Hepatic stellate cell (primary cell): Measurements from ENCODE around the gene ABCG8.

Experiments
- DNase-seq: peaks from one replicate; pipeline ENCODE4 v3.0.0; 2011; ENCODE audit warnings: low spot score

The ABCG8 gene

DNA sequence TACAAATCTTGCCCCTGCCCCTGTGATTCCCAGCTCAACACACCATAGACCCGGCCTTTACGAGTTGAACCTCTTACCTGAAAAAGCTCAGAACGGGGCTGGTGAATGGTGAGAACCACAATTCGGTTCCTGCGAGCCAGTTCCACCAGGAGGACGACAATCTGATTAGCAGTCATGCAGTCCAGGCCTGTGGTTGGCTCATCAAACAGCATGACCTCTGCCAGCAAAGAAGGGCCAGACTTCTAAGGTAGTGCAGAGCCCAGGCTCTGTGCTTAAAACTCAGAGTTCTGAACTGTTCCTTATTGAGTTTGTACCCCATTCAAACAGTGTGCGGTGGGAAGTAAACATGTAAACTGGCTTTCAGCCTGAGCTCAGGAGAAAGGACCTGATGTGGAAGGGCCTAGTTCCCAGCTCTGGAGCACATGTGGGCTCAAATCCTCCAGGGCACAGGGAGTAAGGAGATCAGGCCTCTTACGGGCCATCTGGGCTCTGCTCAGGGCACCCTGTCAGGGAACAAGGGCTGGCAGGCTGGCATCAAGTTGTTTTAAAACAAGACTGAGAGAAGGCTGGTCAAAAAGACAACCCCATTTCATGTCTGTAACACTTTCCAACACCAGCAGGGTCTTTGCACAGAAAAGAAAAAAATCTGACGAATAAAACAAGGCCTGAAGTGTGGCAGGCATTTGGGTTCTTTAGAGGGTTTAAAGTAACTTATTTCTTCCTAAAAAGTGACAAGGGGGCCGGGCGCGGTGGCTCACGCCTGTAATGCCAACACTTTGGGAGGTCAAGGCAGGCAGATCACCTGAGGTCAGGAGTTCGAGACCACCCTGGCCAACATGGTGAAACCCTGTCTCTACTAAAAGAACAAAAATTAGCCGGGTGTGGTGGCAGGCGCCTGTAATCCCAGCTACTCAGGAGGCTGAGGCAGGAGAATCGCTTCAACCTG is 12.2 kb upstream of the ABCG8 start:
- no peak for DNase-seq

DNA sequence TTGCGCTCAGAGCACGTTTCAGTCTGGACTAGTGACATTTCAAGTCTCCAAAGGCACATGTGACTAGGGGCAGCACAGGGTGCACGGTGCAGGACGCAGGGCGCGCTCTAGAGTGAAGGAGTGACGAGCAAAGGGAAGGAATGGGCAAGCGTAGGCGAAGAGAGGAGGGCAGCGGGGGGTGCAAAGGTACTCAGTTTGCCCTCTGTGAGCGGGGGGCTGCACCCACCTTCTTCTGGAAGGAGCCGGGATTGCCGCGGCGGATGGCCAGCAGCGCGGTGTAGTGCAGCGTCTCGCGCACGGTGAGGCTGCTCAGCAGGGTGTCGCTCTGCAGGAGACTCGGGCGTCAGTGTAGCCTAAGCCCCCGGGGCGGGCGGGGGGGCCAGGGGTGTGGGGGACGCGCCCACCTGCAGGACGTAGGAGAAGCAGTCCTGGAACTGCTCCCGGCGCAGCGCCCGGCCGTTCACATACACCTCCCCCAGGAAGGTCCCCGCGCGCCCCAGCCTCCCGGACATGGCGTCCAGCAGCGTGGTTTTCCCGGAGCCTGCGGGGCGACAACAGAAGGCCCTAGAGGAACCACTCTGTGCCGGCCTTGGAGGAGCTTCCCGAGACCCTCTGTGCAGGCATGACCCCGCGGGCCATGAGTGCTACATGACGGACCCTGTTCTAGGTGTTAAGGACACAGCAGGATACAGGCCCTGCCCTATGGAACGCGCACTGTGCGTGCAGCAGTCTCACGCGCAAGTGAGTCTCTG is 7.1 kb upstream of the ABCG8 start:
- no peak for DNase-seq

DNA sequence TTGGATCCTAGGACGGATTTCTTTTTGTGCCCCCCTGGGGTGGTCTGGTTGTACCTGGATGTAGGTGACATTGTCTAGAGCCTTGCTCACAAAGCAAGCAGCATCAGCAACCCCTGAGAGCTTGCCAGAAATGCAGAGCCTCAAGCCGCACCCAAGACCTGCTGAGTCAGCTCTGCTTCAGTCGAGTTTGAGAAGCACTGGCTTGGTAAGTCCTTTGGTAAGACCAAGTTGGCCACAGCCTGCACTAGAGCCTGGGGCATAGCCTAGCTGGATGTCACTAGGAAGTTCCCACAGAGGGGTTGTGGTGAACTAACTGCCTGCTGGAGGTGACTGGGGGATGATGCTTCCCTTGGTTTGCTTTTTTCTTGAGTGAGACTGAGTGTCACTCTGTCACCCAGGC is 6.3 kb upstream of the ABCG8 start:
- DNase-seq = no peak

DNA sequence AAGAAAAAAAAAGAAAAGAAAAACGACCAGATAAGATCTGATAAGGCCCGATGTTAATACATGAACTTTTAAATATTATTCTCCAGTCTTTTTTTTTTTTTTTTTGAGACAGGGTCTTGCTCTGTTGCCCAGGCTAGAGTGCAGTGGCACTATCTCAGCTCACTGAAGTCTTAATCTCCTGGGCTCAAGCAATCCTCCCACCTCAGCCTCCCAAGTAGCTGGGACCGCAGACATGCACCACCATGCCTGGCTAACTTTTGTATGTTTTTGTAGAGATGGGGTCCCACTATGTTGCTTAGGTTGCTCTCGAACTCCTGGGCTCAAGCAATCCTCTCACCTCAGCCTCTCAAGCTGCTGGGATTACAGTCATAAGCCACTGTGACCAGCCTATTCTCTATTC is 1.7 kb upstream of the ABCG8 start:
- DNase-seq = no peak

DNA sequence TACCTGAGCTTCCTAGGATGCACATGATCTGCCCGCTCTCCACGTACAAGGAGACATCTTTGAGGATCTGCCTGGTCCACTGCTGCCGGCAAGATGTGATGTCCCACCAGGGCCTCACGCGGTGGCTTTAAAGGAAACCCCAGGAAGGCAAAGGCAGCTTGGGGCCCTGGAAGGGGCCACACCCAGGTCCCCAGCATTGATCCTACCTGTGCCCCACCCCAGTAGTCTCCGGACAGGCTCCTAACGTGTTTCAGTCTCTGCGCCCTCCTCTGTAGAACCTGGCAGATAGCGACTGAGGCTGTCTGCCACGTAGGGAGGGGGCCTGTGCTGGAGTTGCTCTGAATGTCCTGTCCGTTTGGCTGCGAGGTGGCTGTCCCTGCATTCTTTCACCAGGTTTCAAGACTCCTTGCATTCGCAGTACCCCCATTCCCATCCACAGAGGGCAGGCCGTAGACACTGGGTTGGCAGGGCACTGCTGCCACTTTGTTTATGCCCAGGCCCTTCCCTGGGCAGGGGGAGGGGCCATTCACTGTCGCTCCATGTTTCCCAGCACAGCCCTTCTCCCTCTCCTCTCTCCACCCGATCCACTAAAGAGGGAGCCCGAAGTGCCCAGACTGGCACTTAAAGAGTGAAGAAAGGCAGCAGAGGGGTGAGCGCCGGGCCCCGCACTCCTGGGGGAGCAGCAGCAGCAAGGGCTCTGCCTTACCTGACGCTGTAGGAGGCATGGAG is 776 bp upstream of the ABCG8 start:
- DNase-seq = no peak

DNA sequence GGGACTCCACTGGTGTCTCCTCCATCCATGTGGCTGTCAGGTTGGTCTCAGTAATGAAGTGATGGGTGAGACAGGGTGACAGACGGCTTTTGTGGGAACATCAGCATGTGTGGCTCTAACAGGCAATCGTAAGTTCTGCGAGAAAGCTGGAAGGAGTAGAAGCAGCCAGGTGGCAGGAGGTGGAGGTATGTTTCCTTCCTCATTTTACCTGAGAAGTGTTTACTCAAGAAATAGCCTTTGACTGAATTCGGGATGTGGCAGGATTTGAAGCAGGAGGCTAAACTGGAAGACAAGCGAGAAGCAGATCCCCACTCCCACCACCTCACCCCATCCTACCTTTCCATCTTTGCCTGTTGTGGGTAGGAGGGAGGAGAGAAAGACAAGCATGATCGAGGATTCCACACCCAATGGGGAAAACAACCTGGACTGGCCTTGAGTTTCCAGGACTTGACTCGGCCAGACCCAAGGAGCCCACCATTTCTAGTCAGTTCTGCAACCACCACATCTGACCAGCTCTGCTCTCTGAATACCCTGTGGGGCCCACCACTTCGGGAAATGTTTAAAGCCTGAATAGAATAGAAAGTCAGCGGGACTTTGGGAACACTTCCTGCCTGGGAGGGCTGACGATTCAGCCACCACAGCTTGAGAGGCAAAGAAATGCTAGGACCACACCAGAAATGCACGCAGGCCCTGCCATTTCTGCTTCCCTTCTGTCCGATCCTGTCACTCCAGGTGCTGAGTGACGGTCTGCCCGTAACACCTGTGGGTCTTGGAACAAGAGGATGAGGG is 1.2 kb downstream of the ABCG8 start:
- no peak for DNase-seq

DNA sequence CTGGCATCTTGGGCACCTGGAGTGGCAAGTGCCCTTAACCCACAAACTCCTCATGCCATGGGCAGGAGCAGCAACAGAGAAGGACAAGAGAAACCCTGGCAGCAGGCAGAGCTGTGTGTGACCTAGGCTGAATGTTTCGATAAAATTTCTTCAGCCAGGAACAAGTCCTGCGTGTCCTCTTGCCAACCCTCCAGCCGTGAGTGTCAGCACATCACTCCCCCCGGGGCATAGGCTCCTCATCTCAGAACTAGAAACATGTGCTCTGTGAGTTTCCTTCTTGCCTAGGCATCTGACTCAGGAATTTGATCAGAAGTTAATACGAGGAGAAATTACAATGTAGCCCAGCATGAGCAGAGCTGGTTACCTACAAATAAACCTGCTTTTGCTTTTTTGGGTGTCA is 2.2 kb downstream of the ABCG8 start:
- DNase-seq = no peak

DNA sequence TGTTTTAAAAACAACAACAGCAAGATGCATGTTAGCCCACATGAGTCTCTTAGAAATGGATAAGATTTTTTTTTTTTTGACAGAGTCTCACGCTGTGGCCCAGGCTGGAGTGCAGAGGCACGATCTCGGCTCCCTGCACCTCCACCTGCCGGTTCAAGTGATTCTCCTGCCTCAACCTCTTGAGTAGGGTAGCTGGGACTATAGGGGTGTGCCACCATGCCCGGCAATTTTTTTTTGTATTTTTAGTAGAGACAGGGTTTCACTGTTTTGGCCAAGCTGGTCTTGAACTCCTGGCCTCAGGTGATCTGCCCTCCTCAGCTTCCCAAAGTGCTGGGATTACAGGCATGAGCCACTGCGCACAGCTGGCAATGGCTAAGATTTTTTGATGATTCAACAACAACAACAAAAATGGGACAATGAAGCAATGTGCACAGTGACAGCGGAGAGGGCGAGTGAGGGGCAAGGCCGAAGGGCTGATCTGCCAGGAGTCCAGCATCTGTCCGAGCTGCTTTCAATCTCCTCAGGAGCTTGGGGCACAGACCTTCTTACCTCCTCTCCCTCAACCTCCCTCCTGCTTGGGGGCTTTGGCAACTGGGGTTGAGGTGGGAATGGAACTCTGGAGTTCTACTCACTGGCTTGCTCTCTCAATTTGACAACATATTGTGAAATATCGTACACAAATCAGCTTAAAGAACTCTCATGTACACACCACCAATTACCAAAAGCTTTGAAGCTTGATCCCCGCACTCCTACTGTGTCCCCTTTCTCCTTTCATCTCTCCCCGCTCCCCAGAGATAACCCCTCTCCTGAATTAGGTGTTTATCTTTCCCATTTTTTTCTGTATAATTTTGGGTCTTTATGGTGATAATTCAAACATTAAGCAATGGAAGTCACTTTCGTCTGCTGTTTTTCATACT is 3.4 kb downstream of the ABCG8 start:
- peak; percentile 0 for DNase-seq

DNA sequence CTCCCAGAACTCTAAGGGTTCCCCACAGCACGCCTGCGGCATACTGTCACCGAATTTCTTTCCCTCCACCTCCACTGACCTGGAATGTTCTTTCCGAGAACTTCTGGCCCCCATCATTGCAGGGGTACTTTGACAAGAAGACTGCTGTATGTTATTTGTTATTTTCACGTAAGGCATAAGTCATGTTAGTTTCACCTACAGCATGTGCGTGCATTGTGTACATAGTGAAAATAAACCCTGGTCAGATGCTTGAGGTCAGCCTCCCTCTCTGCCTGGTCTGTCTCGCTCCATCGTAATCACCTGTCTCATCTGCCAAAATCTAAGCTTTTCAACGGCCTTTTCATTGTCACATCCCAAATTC is 4.1 kb downstream of the ABCG8 start:
- no peak for DNase-seq

DNA sequence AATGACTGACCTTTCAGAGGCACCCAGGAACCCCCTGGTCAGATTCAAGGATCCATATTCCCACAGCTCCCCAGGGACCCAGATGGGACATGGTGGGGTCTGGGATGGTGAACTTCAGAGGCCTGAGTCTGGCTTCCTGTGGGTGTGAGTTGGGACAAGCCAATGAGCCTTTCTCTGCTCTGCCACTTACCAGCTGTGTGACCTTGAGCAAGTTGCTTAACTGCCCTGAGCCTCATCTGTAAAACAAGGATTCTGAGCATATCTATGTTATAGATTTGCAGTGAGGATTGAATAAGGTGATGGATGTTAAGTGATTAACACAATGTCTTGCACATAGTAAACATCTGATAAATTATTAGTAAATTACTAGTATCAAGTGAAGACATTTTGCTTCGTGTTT is 6.4 kb downstream of the ABCG8 start:
- DNase-seq = no peak

DNA sequence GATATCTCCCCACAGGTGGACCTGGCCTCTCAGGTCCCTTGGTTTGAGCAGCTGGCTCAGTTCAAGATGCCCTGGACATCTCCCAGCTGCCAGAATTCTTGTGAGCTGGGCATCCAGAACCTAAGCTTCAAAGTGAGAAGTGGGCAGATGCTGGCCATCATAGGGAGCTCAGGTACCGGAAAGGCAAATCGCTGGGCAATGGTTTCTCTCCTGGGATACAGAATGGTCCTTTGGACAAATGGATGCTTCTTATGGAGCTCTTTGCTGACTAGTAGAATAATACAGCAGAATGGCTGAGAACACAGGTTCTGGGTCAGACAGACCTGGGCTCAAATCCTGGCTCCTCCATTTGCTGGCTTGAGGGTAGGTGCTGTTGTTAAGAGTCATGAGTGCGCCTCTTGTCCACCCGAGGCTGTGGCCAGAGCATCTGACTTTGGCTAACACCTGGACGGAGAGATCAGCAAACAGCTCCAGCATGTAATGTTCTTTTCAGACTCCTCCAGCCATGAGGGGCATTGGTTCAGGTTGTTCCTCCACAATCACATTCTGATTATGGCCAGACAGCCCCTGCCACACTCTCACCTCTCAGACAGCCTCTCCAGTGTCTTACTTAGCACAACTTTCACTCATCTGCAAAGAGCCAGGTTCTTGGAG is 7.5 kb downstream of the ABCG8 start:
- DNase-seq = peak; percentile 0

DNA sequence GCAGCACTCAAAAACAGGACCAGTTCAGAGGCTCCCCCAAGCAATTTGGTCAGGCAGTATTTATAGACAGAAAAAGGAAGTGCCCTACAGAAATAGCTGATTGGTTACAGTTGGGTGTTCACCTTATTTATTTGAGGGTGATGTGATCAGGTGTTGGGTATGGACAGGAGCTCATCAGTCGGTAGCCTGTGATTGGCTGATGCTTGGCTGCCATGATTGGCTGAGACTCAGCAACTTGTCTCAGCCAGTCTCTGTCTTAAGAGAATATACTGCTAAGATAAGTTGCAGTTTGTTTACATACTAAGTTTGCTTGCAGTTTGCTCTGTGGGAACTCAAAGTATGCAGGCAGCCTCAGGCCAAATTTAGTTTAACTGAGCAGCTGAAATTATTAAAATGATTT is 9.4 kb downstream of the ABCG8 start:
- peak; percentile 9 for DNase-seq

DNA sequence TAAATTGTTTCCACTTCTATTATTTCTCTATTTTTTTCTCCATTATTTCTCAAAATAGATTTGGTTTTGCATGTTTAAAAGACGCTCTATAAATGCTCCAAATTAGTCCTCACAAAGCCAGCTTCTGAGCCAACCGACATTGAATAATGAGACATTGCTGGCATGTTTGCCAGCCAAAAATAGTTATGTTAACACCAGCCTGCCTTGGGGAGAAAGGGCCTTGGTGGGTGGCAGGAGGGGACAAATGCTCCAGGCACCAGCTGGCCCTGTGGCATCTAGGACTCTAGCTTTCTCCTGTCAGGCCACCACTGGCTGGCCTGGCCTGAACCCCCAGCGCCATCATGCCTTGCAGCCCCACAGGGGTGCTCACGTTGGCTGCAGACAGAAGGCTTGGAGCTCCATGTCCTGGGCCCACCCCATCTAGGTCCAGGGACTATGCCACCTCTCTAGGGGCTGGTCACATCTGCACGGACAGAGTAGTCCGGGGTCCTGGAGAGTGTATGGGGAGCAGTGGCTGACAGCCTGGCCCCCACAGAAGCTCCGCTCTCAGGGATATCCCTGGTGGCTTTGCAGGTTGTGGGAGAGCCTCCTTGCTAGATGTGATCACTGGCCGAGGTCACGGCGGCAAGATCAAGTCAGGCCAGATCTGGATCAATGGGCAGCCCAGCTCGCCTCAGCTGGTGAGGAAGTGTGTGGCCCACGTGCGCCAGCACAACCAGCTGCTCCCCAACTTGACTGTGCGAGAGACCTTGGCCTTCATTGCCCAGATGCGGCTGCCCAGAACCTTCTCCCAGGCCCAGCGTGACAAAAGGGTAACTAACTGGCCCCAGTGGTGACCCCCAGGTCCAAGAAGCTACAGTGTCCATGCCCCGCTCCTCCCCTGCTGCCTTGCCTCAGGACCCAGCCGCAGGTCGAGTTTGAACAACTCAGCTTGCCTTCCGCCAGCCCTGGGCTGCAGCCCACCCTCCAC is 12.5 kb downstream of the ABCG8 start:
- peak; percentile 0 for DNase-seq

DNA sequence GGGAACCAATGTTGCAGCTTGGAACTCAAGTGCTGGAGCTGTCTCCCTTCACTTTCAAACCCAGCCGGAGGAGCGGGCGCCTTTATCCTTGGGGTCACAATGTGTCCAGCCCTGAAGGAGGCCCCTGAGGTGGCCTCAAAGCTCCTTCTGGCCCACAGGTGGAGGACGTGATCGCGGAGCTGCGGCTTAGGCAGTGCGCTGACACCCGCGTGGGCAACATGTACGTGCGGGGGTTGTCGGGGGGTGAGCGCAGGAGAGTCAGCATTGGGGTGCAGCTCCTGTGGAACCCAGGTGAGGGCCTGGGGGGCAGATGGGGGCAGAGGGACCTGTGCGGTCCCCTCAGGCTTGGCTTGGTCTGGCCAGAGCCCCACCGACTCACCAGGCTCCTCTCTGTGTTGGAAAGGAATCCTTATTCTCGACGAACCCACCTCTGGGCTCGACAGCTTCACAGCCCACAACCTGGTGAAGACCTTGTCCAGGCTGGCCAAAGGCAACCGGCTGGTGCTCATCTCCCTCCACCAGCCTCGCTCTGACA is 13.5 kb downstream of the ABCG8 start:
- no peak for DNase-seq

DNA sequence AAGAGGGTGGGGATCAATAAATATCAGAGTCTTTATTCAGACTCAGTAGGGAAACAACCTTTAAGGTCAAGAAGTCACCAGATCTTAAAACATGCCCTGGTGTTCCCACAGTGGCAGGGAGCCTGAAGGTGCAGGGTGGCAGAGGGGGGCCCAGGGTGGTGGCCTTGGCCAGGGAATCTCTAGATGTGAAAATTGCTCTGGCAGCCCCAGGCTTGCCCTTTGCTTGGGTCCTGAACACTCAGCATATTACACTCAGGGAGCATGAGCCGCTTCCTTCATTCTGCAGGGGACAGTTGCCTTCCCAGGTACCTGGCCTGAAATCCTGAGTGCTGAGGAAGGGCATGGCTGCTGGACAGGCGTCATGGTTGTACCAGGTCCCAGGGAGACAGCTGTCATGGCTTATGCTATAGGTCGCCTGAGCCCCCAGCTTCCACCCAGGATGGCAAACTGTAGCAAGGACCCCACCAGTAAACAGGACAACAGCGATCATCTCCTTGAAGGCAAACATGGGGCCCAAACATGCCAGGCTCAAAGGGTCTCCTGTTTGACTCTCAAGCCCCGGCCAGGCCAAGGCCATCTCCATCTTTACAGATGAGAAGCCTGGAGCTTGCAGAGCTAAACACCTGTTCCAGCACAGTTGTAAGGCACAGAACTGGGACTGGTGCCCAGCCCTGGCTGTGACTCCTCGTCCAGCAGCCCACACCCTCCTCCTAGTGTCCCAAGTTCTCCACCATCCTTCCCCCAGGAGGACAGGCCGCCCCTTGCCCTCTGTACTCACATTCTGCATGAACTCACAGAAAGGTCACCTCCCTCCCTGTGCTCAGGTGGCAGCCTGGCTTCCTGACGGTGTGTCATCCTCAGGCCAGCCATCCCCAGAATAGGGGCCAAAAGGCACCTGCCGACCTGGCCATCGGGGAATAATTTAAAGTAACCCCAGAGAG is 14.6 kb downstream of the ABCG8 start:
- peak; percentile 1 for DNase-seq

DNA sequence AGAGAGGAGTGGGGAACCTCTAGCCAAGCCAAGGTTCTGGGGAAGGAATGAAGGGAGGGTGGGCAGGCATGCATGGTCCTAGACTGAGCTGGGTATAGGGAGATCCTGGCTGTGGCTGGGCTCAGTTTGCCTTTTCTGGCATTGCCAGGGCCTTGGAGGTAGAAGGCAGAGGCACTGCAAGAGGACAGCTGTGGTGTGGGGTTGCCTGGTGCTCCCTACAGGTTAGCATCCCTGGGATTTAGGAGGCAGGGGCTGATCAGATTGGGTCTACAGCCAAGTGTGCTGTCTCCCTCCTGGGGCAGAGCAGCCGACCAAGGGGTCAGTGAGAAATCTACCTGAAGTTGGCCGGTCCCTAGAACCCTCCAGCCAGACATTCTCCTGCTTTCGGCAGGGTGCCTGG is 15.9 kb downstream of the ABCG8 start:
- no peak for DNase-seq

DNA sequence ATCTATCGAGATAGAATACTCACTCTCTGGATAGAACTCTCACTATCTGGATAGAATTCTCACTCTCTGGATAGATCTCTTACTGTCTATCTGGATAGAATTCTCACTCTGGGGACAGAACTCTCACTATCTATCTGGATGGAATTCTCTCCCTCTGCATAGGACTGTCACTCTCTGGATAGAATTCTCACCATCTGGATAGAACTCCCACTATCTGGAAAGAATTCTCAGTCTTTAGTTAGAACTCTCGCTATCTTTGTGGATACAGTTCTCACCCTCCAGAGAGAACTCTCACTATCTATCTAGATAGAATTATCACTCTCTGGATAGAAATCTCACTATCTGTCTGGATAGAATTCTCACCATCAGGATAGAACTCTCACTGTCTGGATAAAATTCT is 16.5 kb downstream of the ABCG8 start:
- no peak for DNase-seq

DNA sequence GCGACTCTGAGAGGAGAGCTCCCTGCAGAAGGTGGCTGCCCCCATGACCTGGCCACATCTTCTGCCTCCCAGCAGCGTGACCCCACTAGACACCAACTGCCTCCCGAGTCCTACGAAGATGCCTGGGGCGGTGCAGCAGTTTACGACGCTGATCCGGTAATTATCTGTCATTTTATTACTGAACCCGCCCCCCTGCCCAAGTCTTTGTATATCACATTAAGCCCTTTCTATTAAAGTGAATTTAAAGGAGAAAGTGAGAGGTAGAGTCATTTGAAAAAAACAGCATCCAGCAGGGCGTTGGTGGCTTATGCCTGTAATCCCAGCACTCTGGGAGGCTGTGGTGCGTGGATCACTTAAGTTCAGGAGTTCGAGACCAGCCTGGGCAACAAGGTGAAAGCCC is 33.4 kb downstream of the ABCG8 start:
- DNase-seq = no peak
